ENCODE data around the gene TMEM135.
"Not testable (repeated sequence)": the region's sequence is repeated elsewhere in the genome, so short reads cannot be mapped to it uniquely, and the experiment has no call there.

TMEM135 gene

DNA sequence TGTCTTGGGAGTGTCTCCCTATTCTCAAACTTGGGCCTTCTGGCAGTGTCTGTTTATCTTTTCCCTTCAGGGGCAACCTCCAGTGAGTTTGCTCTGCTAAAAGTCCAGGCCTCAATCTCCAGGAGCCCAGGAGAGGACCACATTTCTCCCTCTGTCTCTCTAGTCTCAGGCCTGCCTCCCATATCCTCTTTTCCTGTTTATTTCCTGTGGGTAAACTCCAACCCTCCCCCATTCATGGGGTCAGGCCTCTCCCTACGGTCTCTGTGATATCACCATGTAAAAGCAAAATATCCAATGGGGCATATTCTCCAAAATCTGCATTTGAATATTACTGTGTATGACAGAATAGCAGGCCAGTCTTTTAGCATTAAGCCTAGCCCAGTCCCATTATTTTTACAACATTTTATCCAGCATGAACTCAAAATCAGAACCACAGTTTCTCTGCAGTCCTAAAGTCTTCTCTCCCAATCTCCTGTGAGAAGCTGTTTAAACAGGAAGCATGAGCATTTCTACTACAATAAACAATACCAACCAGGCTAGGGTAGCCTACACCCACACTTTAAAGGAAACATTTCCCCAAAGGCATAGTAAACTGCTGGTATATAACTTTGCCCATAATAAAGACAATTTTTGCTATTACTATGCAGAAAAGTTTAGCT lies 18.0 kb upstream of the TMEM135 start:
- FAIRE-seq = no peak
- no peak for DNase-seq (ENCODE audit: insufficient read length, low spot score)

- FAIRE-seq = no peak
- DNase-seq (ENCODE audit: insufficient read length, low spot score) = no peak
Measured at GRCh38 chr11:87020336-87020735, 17.4 kb upstream of the TMEM135 start.

GRCh38 chr11:87020764-87021365 lies 16.9 kb upstream of the TMEM135 start:
- DNase-seq (ENCODE audit: insufficient read length, low spot score) (no peak), FAIRE-seq (no peak)

DNA sequence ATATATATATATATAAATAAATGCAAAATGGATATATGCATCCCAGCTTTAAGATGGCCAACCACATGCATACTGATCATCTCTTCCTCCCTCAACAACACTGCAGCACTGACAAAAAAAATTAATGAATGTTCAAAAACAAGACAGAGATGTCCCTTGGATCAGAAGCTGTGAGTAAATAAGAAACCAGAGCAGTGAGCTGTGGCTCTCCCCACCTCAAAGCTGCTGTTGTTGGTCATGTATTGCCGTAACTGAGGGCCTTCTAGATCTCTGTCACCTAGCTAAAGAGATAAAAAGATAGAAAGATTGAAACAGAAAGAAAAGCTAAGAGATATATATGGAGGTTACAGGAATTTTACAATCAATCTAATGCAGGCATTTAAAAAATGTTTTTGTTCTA lies 15.5 kb upstream of the TMEM135 start:
- FAIRE-seq (no peak), DNase-seq (ENCODE audit: insufficient read length, low spot score) (no peak)

- DNase-seq (ENCODE audit: insufficient read length, low spot score) (no peak), FAIRE-seq (no peak)
Measured at GRCh38 chr11:87022738-87023137, 15.0 kb upstream of the TMEM135 start.

GRCh38 chr11:87026415-87026814 lies 11.3 kb upstream of the TMEM135 start:
- DNase-seq (ENCODE audit: insufficient read length, low spot score); FAIRE-seq: not testable (repeated sequence)

DNA sequence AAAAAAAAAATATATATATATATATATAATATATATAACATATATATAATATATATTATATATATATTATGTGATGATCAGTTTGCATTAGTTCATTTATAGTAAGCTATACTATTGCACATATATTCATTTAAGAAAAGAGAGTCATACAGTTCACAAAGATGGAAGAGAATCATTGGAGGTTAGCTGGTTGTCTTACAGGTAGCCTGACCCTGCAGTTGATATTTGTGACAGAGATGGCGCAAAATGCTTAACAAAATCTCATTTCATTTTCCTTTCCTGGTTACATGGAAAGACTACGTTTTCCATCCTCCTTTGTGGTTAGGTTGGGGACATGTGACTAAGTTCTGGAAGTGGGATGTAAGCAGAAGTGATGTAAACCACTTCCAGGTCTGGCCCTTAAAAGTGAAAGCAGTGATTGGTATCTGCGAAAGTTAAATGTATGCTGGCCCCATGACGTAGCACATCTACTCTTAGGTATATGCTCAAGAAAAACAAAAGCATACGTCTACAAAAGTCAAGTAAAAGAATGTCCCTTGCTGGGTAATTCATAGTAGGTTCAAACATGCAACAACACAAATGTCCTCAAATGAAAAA lies 7.2 kb upstream of the TMEM135 start:
- FAIRE-seq = no peak
- DNase-seq (ENCODE audit: insufficient read length, low spot score) = no peak

DNA sequence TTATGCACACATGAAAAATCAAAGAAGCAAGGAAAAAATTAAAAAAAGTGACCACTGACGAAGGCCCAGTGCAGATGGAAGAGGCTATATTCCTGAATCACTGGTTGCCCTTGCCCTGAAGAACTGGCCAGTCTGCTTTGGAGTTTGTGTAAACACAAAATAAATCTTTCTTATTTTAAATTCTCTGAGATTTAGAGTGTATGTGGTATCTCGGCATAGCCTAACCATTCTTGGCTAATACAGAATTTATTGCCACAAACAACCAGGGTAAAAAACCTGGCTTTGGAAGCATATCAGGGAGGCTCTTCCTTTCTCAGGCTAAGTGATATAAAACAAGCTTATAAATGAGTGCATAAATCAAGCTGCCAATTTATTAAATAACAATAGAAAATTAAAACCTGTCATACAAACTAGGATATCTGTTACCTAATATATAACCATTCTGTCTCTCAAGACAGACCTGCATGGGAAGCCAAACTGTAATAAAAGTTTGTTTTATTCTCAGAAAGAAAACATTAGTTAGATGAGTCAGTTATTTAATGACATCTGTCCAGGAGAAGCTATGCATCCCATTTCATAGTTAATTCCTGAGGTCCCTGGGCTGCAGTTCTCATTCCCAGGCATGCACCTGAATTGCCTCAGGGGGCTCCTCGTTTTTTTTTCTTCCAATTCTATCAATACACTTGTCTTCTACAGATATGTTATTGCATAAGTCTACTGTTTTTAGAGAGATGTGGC lies 6.1 kb upstream of the TMEM135 start:
- DNase-seq (ENCODE audit: insufficient read length, low spot score) (no peak), FAIRE-seq (no peak)

- FAIRE-seq = no peak
- no peak for DNase-seq (ENCODE audit: insufficient read length, low spot score)
Measured at GRCh38 chr11:87033561-87033960, 4.2 kb upstream of the TMEM135 start.

DNA sequence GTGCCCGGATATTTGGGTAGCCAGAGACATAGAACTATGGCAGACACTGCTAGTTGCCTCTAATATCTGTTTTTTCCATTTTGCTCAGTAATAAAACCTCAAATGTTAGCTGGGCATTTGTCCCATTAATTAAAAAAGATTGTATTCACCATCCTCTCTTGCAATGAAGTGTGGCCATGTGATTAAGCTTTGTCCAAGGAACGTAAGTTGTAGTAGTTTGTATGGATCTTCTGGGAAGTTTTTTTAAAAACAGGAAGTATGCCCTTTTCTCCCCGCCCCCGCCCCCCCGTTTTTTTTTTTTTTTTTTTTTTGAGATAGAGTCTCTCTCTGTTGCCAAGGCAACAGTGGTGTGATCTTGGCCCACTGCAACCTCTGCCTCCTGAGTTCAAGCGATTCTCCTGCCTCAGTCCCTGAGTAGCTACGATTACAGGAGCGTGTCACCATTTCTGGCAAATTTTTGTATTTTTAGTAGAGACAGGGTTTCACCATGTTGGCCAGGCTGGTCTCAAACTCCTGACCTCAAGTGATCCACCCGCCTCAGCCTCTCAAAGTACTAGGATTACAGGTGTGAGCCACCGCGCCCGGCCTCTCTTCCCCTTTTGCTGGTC lies 1.7 kb upstream of the TMEM135 start:
- DNase-seq (ENCODE audit: insufficient read length, low spot score) = no peak
- FAIRE-seq = no peak

DNA sequence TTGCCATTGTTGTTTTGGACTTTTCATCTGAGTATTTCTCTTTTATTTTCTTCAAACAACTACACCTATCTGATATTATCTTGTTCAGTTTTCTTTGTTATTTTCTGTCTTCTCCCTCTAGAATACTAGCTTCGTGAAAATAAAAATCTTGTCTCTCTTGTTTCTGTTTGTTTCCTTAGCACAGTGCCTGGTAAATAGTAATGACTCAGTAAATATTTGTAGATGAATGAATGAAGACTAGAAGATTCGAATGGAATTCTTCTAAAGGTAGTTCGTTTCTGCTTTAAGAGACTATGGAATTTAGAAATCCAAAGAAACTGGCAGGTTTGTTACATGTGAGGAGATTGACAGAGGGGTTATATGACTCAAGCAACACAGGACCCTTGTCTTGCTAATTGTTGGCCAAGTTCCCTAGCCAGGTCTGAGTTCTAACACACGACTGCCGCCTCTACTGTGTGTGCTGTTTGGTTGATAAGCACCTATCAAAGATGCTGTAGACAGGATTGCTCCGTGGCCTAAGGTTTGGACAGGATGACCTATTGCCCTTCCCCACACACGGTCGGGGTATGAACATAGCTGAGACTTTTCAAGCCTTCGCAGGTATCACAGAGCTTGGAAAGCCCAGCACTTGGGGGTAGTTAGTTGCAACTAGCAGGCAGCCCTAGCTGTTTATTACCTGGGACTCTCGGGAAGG lies 831 bp upstream of the TMEM135 start:
- no peak for FAIRE-seq

GRCh38 chr11:87038235-87038977 lies 672 bp downstream of the TMEM135 start:
- no peak for FAIRE-seq
- no peak for DNase-seq (ENCODE audit: insufficient read length, low spot score)

More for the DNA sequence above, 831 bp upstream of the TMEM135 start:
- no peak for DNase-seq (ENCODE audit: insufficient read length, low spot score)

- FAIRE-seq (no peak), DNase-seq (ENCODE audit: insufficient read length, low spot score) (no peak)
Measured at GRCh38 chr11:87039371-87039770, 1.6 kb downstream of the TMEM135 start.

- DNase-seq (ENCODE audit: insufficient read length, low spot score) (no peak), FAIRE-seq (no peak)
Measured at GRCh38 chr11:87043894-87044293, 6.2 kb downstream of the TMEM135 start.

GRCh38 chr11:87046824-87047223 lies 9.1 kb downstream of the TMEM135 start:
- FAIRE-seq = no peak
- no peak for DNase-seq (ENCODE audit: insufficient read length, low spot score)

DNA sequence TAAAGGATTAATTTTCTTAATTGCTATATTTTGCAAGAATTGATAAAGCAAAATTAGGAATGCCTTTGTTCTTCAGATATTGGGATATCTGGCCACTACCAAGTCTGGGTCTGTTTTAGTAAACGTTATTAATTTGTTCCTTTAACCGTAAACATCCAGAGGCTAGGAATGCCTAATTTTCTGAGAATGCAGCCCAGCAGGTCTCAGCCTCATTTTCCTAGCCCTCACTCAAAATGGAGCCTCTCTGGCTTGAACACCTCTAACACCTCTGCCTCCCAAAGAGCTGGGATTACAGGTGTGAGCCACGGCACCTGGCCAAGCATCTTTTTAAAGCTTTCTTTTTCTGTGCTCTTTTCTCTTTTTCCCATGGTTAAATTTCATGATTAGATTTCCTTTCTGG lies 18.4 kb downstream of the TMEM135 start:
- DNase-seq (ENCODE audit: insufficient read length, low spot score) = no peak
- no peak for FAIRE-seq

DNA sequence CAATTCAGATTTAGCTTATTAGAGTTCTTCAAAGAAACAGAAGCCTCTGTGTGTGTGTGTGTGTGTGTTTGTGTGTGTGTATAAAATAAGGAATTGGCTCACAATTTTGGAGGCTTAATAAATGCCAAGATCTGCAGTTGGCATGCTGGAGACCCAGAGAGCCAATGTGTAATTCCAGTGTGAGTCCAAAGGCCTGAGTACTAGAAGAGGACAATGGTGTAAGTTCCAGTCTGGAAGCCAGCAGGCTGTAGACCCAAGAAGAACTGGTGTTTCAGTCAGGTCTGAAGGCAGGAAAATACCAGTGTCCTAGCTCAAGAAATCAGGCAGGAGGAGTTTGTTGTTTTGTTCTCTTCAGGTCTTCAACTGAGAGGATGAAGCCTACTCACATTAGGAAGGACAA lies 20.0 kb downstream of the TMEM135 start:
- DNase-seq (ENCODE audit: insufficient read length, low spot score) (no peak), FAIRE-seq (no peak)

- DNase-seq (ENCODE audit: insufficient read length, low spot score) = no peak
- no peak for FAIRE-seq
Measured at GRCh38 chr11:87059596-87060390, 22.1 kb downstream of the TMEM135 start.

- FAIRE-seq (no peak), DNase-seq (ENCODE audit: insufficient read length, low spot score) (no peak)
Measured at GRCh38 chr11:87061766-87062165, 24.0 kb downstream of the TMEM135 start.

Measured in HTR-8/SVneo (cell line).